BLaER1 (cell line): ENCODE measurements around the gene TPSAB1.

Experiments used
- H3K27ac ChIP-seq: shearing (Covaris generic); formaldehyde crosslinking; 2 replicates; pipeline ENCODE4 v1.8.1; 2022
- H3K27me3 ChIP-seq: shearing (Covaris generic); formaldehyde crosslinking; 2 replicates; pipeline ENCODE4 v1.8.1; 2022
- H3K36me3 ChIP-seq: shearing (Covaris generic); formaldehyde crosslinking; 2 replicates; pipeline ENCODE4 v1.8.1; 2022
- H3K4me1 ChIP-seq: shearing (Covaris generic); formaldehyde crosslinking; 2 replicates; pipeline ENCODE4 v1.8.1; 2022
- H3K4me2 ChIP-seq: shearing (Covaris generic); formaldehyde crosslinking; 2 replicates; pipeline ENCODE4 v1.8.1; 2022
- H3K4me3 ChIP-seq: shearing (Covaris generic); formaldehyde crosslinking; 2 replicates; pipeline ENCODE4 v1.8.1; 2022
- H3K9ac ChIP-seq: shearing (Covaris generic); formaldehyde crosslinking; 2 replicates; pipeline ENCODE4 v1.8.1; 2022
- H3K9me3 ChIP-seq: shearing (Covaris generic); formaldehyde crosslinking; 2 replicates; pipeline ENCODE4 v1.8.1; 2022
- H4K20me1 ChIP-seq: shearing (Covaris generic); formaldehyde crosslinking; 2 replicates; pipeline ENCODE4 v1.8.1; 2022
- Cebpa-rat ChIP-seq: shearing (Covaris generic); IDR thresholded peaks from 2 replicates; pipeline ENCODE4 v1.8.1; 2022

The TPSAB1 gene

DNA sequence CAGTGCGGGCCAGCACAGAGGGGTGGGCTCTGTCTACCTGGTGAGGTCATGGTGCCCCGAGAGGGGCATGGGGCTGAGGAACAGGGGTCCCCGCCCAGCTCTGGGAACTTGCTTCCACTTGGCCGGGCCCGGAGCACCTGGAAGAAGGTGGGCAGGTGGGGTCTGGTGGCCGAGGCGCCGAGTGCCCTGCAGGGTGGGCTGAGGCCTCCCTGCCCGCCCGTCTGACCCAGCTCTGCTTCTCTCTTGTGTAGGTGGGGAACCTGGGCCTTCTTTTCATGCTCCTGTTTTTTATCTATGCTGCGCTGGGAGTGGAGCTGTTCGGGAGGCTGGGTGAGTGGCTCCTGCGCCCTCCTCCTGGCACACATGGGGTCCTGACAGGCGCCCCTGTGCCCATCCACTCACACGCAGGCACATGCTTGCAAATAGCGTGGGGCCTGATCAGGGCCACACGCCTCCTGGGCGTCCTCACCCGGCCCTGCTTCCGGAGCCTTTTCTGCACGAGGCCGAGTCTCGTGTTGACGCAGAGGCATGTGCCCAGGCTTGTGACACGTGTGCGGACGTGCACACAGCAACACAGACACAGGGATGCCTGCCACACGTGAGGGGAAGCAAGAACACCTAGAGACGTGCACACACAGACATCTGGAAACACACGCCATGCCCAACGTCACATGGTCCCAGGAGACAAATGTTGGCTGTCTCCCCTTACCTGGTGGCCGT, 23.7 kb upstream of the TPSAB1 start:
- Histone ChIP-seq H3K36me3 (peaks cover 87% of the 10 kb centered on the region), H3K4me3 (no peak overlapping the region), H3K4me1 (peaks cover 9% of the 10 kb centered on the region), H4K20me1 (peaks cover 49% of the 10 kb centered on the region; the same call in 1 of the 2 replicates), H3K9me3 (no peaks in the 10 kb centered on the region), H3K27ac (no peak overlapping the region), H3K27me3 (no peaks in the 10 kb centered on the region), H3K4me2 (no peak overlapping the region), H3K9ac (no peak overlapping the region)
- TF ChIP-seq Cebpa-rat, result no peak

DNA sequence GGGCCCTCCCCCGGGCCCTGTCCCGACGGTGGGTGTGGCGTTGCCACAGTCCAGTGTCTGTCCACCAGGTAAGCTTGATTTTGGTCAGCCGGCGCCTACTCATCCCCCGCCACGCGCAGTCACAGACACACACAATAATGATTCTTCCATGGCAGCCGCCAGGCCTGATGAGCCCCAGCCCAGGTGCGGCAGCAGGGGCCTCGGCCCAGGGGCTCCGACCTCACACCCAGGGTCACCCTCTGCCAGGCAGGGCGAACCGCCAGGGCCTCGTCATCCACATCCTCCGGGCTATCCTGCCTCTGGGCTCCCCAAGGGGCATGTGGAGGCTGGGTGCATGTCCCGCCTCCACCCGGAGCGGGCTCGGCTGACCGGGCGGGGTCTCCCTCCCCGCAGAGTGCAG, 23.0 kb upstream of the TPSAB1 start:
- peaks cover 9% of the 10 kb centered on the region for H3K4me1 ChIP-seq
- H3K9ac ChIP-seq, result no peak overlapping the region
- no peaks in the 10 kb centered on the region for H3K9me3 ChIP-seq
- H4K20me1 ChIP-seq, result peaks cover 56% of the 10 kb centered on the region
- H3K4me3 ChIP-seq, result no peak overlapping the region
- H3K4me2 ChIP-seq, result no peak overlapping the region
- no peak overlapping the region for H3K27ac ChIP-seq
- no peaks in the 10 kb centered on the region for H3K27me3 ChIP-seq
- peaks cover 80% of the 10 kb centered on the region for H3K36me3 ChIP-seq
- no peak for TF ChIP-seq Cebpa-rat

DNA sequence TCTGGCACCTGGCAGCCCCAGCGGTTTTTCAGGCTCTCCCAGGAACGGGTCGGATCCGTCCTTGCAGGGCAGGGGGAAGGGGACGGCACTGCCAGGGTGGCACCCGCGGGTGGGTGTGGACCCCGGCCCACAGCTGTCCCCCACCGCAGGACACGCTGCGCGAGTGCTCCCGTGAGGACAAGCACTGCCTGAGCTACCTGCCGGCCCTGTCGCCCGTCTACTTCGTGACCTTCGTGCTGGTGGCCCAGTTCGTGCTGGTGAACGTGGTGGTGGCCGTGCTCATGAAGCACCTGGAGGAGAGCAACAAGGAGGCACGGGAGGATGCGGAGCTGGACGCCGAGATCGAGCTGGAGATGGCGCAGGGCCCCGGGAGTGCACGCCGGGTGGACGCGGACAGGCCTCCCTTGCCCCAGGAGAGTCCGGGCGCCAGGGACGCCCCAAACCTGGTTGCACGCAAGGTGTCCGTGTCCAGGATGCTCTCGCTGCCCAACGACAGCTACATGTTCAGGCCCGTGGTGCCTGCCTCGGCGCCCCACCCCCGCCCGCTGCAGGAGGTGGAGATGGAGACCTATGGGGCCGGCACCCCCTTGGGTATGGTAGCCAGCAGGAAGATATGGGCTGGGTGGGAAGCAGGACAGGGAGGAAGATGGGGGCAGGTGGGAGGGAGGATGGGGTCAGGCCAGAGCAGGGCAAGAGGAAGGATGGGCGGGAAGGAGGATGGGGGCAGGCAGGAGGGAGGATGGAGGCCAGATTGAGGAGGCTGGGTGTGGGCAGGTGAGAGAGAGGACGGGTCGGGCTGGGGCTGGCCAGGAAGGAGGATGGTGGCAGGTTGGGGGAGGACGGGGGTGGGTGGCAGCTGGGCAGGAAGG, 22.2 kb upstream of the TPSAB1 start:
- peaks cover 72% of the 10 kb centered on the region for H3K36me3 ChIP-seq
- TF ChIP-seq Cebpa-rat, result no peak
- H3K4me1 ChIP-seq, result peaks cover 9% of the 10 kb centered on the region
- H3K27me3 ChIP-seq, result no peaks in the 10 kb centered on the region
- H3K9me3 ChIP-seq, result no peaks in the 10 kb centered on the region
- H3K4me2 ChIP-seq, result no peak overlapping the region
- peaks cover 60% of the 10 kb centered on the region for H4K20me1 ChIP-seq
- H3K9ac ChIP-seq, result no peak overlapping the region
- H3K4me3 ChIP-seq, result no peak overlapping the region
- H3K27ac ChIP-seq, result no peak overlapping the region

DNA sequence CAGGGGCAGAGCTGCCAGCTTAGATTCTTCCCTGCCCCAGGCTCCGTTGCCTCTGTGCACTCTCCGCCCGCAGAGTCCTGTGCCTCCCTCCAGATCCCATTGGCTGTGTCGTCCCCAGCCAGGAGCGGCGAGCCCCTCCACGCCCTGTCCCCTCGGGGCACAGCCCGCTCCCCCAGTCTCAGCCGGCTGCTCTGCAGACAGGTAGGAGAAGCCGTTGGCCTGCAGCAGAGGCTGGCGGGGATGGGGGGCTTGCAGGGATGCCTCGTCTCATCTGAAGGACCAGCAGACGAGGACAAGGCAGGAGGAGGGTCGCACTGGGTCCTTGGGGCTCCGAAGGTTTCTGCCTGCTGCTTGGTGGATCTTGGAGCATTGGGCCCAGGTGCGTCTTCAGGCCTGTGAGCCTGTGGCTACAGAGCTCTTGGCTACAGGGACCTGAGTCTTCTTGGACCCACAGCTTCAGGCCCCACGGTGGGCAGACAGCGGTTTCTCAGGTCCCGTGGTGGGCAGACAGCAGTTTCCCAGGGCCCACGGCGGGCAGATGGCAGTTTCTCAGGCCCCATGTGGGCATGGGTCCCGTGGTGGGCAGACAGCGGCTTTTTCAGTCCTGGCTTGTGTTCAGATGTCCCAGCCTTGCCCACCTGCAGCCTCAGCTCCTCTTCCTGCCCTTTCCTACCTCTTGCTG, 21.4 kb upstream of the TPSAB1 start:
- Histone ChIP-seq H3K9ac (no peak overlapping the region), H3K4me2 (no peak overlapping the region), H3K4me1 (peaks cover 9% of the 10 kb centered on the region), H3K9me3 (no peaks in the 10 kb centered on the region), H3K27me3 (no peaks in the 10 kb centered on the region), H3K4me3 (no peak overlapping the region), H3K27ac (no peak overlapping the region), H4K20me1 (peaks cover 67% of the 10 kb centered on the region), H3K36me3 (peaks cover 67% of the 10 kb centered on the region)
- TF ChIP-seq Cebpa-rat, result no peak

DNA sequence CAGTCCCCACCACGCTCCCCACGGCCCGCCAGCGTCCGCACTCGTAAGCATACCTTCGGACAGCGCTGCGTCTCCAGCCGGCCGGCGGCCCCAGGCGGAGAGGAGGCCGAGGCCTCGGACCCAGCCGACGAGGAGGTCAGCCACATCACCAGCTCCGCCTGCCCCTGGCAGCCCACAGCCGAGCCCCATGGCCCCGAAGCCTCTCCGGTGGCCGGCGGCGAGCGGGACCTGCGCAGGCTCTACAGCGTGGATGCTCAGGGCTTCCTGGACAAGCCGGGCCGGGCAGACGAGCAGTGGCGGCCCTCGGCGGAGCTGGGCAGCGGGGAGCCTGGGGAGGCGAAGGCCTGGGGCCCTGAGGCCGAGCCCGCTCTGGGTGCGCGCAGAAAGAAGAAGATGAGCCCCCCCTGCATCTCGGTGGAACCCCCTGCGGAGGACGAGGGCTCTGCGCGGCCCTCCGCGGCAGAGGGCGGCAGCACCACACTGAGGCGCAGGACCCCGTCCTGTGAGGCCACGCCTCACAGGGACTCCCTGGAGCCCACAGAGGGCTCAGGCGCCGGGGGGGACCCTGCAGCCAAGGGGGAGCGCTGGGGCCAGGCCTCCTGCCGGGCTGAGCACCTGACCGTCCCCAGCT, 20.3 kb upstream of the TPSAB1 start:
- peaks cover 9% of the 10 kb centered on the region for H3K4me1 ChIP-seq
- no peak overlapping the region for H3K27ac ChIP-seq
- peaks cover 64% of the 10 kb centered on the region for H4K20me1 ChIP-seq
- no peak overlapping the region for H3K4me3 ChIP-seq
- H3K9ac ChIP-seq, result no peak overlapping the region
- H3K9me3 ChIP-seq, result no peaks in the 10 kb centered on the region
- no peak for TF ChIP-seq Cebpa-rat
- no peak overlapping the region for H3K4me2 ChIP-seq
- H3K27me3 ChIP-seq, result no peaks in the 10 kb centered on the region
- peaks cover 56% of the 10 kb centered on the region for H3K36me3 ChIP-seq

DNA sequence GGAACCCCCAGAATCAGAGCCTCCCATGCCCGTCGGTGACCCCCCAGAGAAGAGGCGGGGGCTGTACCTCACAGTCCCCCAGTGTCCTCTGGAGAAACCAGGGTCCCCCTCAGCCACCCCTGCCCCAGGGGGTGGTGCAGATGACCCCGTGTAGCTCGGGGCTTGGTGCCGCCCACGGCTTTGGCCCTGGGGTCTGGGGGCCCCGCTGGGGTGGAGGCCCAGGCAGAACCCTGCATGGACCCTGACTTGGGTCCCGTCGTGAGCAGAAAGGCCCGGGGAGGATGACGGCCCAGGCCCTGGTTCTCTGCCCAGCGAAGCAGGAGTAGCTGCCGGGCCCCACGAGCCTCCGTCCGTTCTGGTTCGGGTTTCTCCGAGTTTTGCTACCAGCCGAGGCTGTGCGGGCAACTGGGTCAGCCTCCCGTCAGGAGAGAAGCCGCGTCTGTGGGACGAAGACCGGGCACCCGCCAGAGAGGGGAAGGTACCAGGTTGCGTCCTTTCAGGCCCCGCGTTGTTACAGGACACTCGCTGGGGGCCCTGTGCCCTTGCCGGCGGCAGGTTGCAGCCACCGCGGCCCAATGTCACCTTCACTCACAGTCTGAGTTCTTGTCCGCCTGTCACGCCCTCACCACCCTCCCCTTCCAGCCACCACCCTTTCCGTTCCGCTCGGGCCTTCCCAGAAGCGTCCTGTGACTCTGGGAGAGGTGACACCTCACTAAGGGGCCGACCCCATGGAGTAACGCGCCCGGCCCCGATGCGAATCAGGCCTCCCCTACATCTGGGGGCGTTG, 19.5 kb upstream of the TPSAB1 start:
- TF ChIP-seq Cebpa-rat, result no peak
- Histone ChIP-seq H3K9me3 (no peaks in the 10 kb centered on the region), H3K4me3 (no peak overlapping the region), H3K36me3 (peaks cover 49% of the 10 kb centered on the region), H3K9ac (no peak overlapping the region), H4K20me1 (peaks cover 64% of the 10 kb centered on the region), H3K27me3 (no peaks in the 10 kb centered on the region), H3K4me1 (peaks cover 3% of the 10 kb centered on the region), H3K4me2 (no peak overlapping the region), H3K27ac (no peak overlapping the region)

DNA sequence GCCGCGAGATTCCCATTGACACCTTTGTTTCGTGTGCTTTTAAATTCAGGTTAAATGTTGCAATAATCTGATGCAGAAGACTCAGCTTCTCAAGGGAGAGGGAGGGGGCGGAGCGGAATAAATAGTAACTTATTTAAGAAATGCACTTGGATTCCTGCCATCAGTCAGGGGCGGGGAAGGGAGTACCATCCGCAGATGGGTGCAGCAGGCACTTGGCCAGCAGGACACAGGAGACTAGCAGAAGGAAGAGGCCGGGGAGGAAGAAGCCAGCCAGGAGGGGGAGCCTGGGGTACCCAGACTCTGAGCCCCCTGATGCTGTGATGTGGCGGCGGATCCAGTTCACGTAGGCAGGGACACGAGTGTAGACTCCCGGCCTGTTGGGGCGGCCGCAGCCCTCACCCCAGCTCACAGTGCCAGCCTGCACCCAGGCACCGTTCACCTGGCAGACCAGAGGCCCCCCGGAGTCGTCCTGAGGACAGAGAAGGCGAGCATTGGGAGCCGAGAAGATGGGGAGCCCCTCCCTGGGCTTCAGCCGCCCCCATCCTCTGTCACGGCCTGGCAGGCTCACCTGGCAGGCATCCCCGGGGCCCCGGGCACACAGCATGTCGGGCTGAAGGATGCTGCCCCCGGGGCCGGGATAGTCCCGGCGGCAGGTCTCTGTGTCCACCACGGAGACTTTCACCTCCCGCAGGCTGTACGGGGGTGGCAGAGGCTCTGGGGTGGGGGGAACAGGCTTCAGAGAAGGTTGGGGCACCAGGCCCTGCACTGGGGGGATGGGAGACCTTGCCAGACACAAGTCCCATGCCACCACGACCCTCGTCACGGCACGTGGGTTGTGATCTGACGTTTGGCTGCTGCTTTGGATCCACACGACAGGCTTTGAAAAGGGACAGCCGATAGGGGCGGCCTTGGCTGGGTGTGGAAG, 18.6 kb upstream of the TPSAB1 start:
- no peaks in the 10 kb centered on the region for H3K9me3 ChIP-seq
- no peak for TF ChIP-seq Cebpa-rat
- H3K4me3 ChIP-seq, result no peak overlapping the region
- H3K36me3 ChIP-seq, result peaks cover 40% of the 10 kb centered on the region
- H4K20me1 ChIP-seq, result peaks cover 56% of the 10 kb centered on the region
- no peak overlapping the region for H3K9ac ChIP-seq
- no peak overlapping the region for H3K27ac ChIP-seq
- no peaks in the 10 kb centered on the region for H3K4me1 ChIP-seq
- no peaks in the 10 kb centered on the region for H3K27me3 ChIP-seq
- H3K4me2 ChIP-seq, result no peak overlapping the region

DNA sequence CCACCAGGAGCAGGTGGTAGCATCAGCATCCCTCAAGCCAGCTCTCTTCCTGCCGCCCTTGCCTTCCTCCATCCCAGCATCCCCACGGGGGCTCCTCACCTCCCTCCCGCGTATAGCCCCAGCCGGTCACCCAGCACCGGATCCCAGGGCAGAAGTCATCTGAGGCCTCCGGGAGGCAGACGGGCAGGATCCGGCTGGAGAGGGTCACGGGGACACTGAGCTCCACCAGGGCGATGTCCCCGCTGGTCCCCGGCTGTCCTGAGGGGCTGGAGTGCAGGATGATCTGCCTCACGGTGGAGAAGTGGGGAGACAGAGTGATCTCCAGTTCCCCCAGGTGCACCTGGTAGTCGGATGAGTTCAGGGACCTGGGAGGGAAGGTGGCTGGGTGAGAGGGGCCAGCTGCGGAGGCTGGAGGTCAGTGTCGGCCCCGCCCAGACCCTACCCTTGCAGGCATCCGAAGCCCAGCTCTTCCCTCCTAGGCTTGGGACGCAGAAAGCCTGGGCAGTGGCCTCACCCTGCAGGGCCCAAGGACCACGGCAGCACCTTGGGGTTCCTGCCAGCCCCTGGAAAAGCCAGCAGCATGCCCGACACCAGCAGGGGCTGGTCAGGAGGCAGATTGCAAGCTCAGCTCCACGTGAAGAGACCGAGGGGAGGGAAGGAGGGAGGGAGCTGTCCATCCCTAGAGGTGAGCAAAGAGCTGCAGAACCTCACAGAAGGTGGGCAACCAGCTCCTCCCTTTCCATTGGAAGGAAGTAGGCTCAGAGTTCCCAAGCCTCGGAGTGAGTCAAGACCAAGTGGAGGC, 17.8 kb upstream of the TPSAB1 start:
- H3K4me1 ChIP-seq, result no peaks in the 10 kb centered on the region
- no peaks in the 10 kb centered on the region for H3K27me3 ChIP-seq

More for the DNA sequence above, 17.8 kb upstream of the TPSAB1 start:
- H3K27ac ChIP-seq, result no peak overlapping the region
- no peak overlapping the region for H3K9ac ChIP-seq
- H3K36me3 ChIP-seq, result peaks cover 31% of the 10 kb centered on the region
- H3K4me2 ChIP-seq, result no peak overlapping the region
- no peaks in the 10 kb centered on the region for H3K9me3 ChIP-seq
- TF ChIP-seq Cebpa-rat, result no peak
- H3K4me3 ChIP-seq, result no peak overlapping the region
- H4K20me1 ChIP-seq, result peaks cover 47% of the 10 kb centered on the region
